ENCODE measurements around the gene RERE.

The RERE gene

GRCh38 chr1:8641377-8641997 lies 176.0 kb downstream of the RERE start:
- H3K4me1 ChIP-seq (ENCODE audit: control insufficient read depth in 5 of 5, insufficient read depth in 5 of 5, low read length in 5 of 5) = peaks cover 0 to 19% (median 12%) of the 10 kb centered on the region in 5 donors
- no peak overlapping the region for H3K9ac ChIP-seq (ENCODE audit: low read length in 5 of 5)
- no peak overlapping the region for H3K4me3 ChIP-seq (ENCODE audit: low read depth in 1 of 5, low read length in 5 of 5)
- no peak overlapping the region for H3K27ac ChIP-seq (ENCODE audit: low read depth, low read length)
- H3K36me3 ChIP-seq (ENCODE audit: control insufficient read depth in 5 of 5, insufficient read depth in 5 of 5, low read length in 5 of 5) = no peaks in the 10 kb centered on the region
- H3K27me3 ChIP-seq (ENCODE audit: control insufficient read depth in 5 of 5, insufficient read depth in 4 of 5, low read length in 5 of 5) = no peaks in the 10 kb centered on the region
- no peaks in the 10 kb centered on the region for H3K9me3 ChIP-seq (ENCODE audit: control insufficient read depth in 5 of 5, low read length in 5 of 5)

GRCh38 chr1:8640950-8641349 lies 176.5 kb downstream of the RERE start:
- no peak overlapping the region for H3K4me3 ChIP-seq (ENCODE audit: low read depth in 1 of 5, low read length in 5 of 5)
- H3K9me3 ChIP-seq (ENCODE audit: control insufficient read depth in 5 of 5, low read length in 5 of 5) = no peaks in the 10 kb centered on the region
- peaks cover 0 to 19% (median 12%) of the 10 kb centered on the region in 5 donors for H3K4me1 ChIP-seq (ENCODE audit: control insufficient read depth in 5 of 5, insufficient read depth in 5 of 5, low read length in 5 of 5)
- no peak overlapping the region for H3K27ac ChIP-seq (ENCODE audit: low read depth, low read length)
- no peaks in the 10 kb centered on the region for H3K27me3 ChIP-seq (ENCODE audit: control insufficient read depth in 5 of 5, insufficient read depth in 4 of 5, low read length in 5 of 5)
- H3K9ac ChIP-seq (ENCODE audit: low read length in 5 of 5) = no peak overlapping the region
- H3K36me3 ChIP-seq (ENCODE audit: control insufficient read depth in 5 of 5, insufficient read depth in 5 of 5, low read length in 5 of 5) = no peaks in the 10 kb centered on the region

- H3K4me3 ChIP-seq (ENCODE audit: low read depth in 1 of 5, low read length in 5 of 5) = no peak overlapping the region
- H3K9me3 ChIP-seq (ENCODE audit: control insufficient read depth in 5 of 5, low read length in 5 of 5) = no peaks in the 10 kb centered on the region
- no peaks in the 10 kb centered on the region for H3K27me3 ChIP-seq (ENCODE audit: control insufficient read depth in 5 of 5, insufficient read depth in 4 of 5, low read length in 5 of 5)
- H3K9ac ChIP-seq (ENCODE audit: low read length in 5 of 5) = no peak overlapping the region
- no peaks in the 10 kb centered on the region for H3K36me3 ChIP-seq (ENCODE audit: control insufficient read depth in 5 of 5, insufficient read depth in 5 of 5, low read length in 5 of 5)
- H3K27ac ChIP-seq (ENCODE audit: low read depth, low read length) = no peak overlapping the region
- peaks cover 0 to 19% (median 12%) of the 10 kb centered on the region in 5 donors for H3K4me1 ChIP-seq (ENCODE audit: control insufficient read depth in 5 of 5, insufficient read depth in 5 of 5, low read length in 5 of 5)
Observed at GRCh38 chr1:8639148-8639547, 178.3 kb downstream of the RERE start.

- Histone ChIP-seq H3K4me1 (ENCODE audit: control insufficient read depth in 5 of 5, insufficient read depth in 5 of 5, low read length in 5 of 5) (peaks cover 2 to 13% (median 7%) of the 10 kb centered on the region in 5 donors), H3K27ac (ENCODE audit: low read depth, low read length) (no peak overlapping the region), H3K27me3 (ENCODE audit: control insufficient read depth in 5 of 5, insufficient read depth in 4 of 5, low read length in 5 of 5) (no peaks in the 10 kb centered on the region), H3K9ac (ENCODE audit: low read length in 5 of 5) (no peak overlapping the region), H3K36me3 (ENCODE audit: control insufficient read depth in 5 of 5, insufficient read depth in 5 of 5, low read length in 5 of 5) (no peaks in the 10 kb centered on the region), H3K9me3 (ENCODE audit: control insufficient read depth in 5 of 5, low read length in 5 of 5) (no peaks in the 10 kb centered on the region), H3K4me3 (ENCODE audit: low read depth in 1 of 5, low read length in 5 of 5) (no peak overlapping the region)
Observed at GRCh38 chr1:8633741-8634501, 183.5 kb downstream of the RERE start.

GRCh38 chr1:8632102-8632501 lies 185.3 kb downstream of the RERE start:
- Histone ChIP-seq H3K9ac (ENCODE audit: low read length in 5 of 5) (no peak overlapping the region), H3K4me3 (ENCODE audit: low read depth in 1 of 5, low read length in 5 of 5) (no peak overlapping the region), H3K27me3 (ENCODE audit: control insufficient read depth in 5 of 5, insufficient read depth in 4 of 5, low read length in 5 of 5) (no peaks in the 10 kb centered on the region), H3K4me1 (ENCODE audit: control insufficient read depth in 5 of 5, insufficient read depth in 5 of 5, low read length in 5 of 5) (peaks cover 2 to 18% (median 12%) of the 10 kb centered on the region in 5 donors), H3K27ac (ENCODE audit: low read depth, low read length) (no peak overlapping the region), H3K9me3 (ENCODE audit: control insufficient read depth in 5 of 5, low read length in 5 of 5) (no peaks in the 10 kb centered on the region), H3K36me3 (ENCODE audit: control insufficient read depth in 5 of 5, insufficient read depth in 5 of 5, low read length in 5 of 5) (no peaks in the 10 kb centered on the region)

- H3K4me3 ChIP-seq (ENCODE audit: low read depth in 1 of 5, low read length in 5 of 5) = no peak overlapping the region
- no peaks in the 10 kb centered on the region for H3K36me3 ChIP-seq (ENCODE audit: control insufficient read depth in 5 of 5, insufficient read depth in 5 of 5, low read length in 5 of 5)
- peaks cover 2 to 21% (median 15%) of the 10 kb centered on the region in 5 donors for H3K4me1 ChIP-seq (ENCODE audit: control insufficient read depth in 5 of 5, insufficient read depth in 5 of 5, low read length in 5 of 5)
- no peak overlapping the region for H3K27ac ChIP-seq (ENCODE audit: low read depth, low read length)
- no peak overlapping the region for H3K9ac ChIP-seq (ENCODE audit: low read length in 5 of 5)
- no peaks in the 10 kb centered on the region for H3K9me3 ChIP-seq (ENCODE audit: control insufficient read depth in 5 of 5, low read length in 5 of 5)
- H3K27me3 ChIP-seq (ENCODE audit: control insufficient read depth in 5 of 5, insufficient read depth in 4 of 5, low read length in 5 of 5) = no peaks in the 10 kb centered on the region
Observed at GRCh38 chr1:8631163-8631562, 186.3 kb downstream of the RERE start.

- Histone ChIP-seq H3K4me3 (ENCODE audit: low read depth in 1 of 5, low read length in 5 of 5) (no peak overlapping the region), H3K27ac (ENCODE audit: low read depth, low read length) (no peak overlapping the region), H3K9ac (ENCODE audit: low read length in 5 of 5) (no peak overlapping the region), H3K27me3 (ENCODE audit: control insufficient read depth in 5 of 5, insufficient read depth in 4 of 5, low read length in 5 of 5) (no peaks in the 10 kb centered on the region), H3K36me3 (ENCODE audit: control insufficient read depth in 5 of 5, insufficient read depth in 5 of 5, low read length in 5 of 5) (no peaks in the 10 kb centered on the region), H3K9me3 (ENCODE audit: control insufficient read depth in 5 of 5, low read length in 5 of 5) (no peaks in the 10 kb centered on the region), H3K4me1 (ENCODE audit: control insufficient read depth in 5 of 5, insufficient read depth in 5 of 5, low read length in 5 of 5) (peaks cover 2 to 26% (median 15%) of the 10 kb centered on the region in 5 donors)
Observed at GRCh38 chr1:8629241-8630091, 188.0 kb downstream of the RERE start.

- H3K27me3 ChIP-seq (ENCODE audit: control insufficient read depth in 5 of 5, insufficient read depth in 4 of 5, low read length in 5 of 5) = no peaks in the 10 kb centered on the region
- no peaks in the 10 kb centered on the region for H3K36me3 ChIP-seq (ENCODE audit: control insufficient read depth in 5 of 5, insufficient read depth in 5 of 5, low read length in 5 of 5)
- H3K9ac ChIP-seq (ENCODE audit: low read length in 5 of 5) = no peak overlapping the region
- H3K27ac ChIP-seq (ENCODE audit: low read depth, low read length) = no peak overlapping the region
- no peak overlapping the region for H3K4me3 ChIP-seq (ENCODE audit: low read depth in 1 of 5, low read length in 5 of 5)
- peaks cover 2 to 26% (median 15%) of the 10 kb centered on the region in 5 donors for H3K4me1 ChIP-seq (ENCODE audit: control insufficient read depth in 5 of 5, insufficient read depth in 5 of 5, low read length in 5 of 5)
- H3K9me3 ChIP-seq (ENCODE audit: control insufficient read depth in 5 of 5, low read length in 5 of 5) = no peaks in the 10 kb centered on the region
Observed at GRCh38 chr1:8628606-8629005, 188.8 kb downstream of the RERE start.

- Histone ChIP-seq H3K36me3 (ENCODE audit: control insufficient read depth in 5 of 5, insufficient read depth in 5 of 5, low read length in 5 of 5) (no peaks in the 10 kb centered on the region), H3K27me3 (ENCODE audit: control insufficient read depth in 5 of 5, insufficient read depth in 4 of 5, low read length in 5 of 5) (no peaks in the 10 kb centered on the region), H3K9ac (ENCODE audit: low read length in 5 of 5) (no peak overlapping the region), H3K4me1 (ENCODE audit: control insufficient read depth in 5 of 5, insufficient read depth in 5 of 5, low read length in 5 of 5) (peaks cover 2 to 26% (median 15%) of the 10 kb centered on the region in 5 donors), H3K27ac (ENCODE audit: low read depth, low read length) (no peak overlapping the region), H3K9me3 (ENCODE audit: control insufficient read depth in 5 of 5, low read length in 5 of 5) (no peaks in the 10 kb centered on the region), H3K4me3 (ENCODE audit: low read depth in 1 of 5, low read length in 5 of 5) (no peak overlapping the region)
Observed at GRCh38 chr1:8627728-8628127, 189.7 kb downstream of the RERE start.
